Sigmoid colon (tissue), 3 donors: Measurements from ENCODE around the gene C1GALT1.

Experiments used
- POLR2A ChIP-seq, 2 donors: fragments of 450-650 bp; IDR thresholded peaks; one replicate each; pipeline ENCODE4 v1.6.1; 2016; ENCODE audit warnings: antibody characterized with exemption in 2 of 2, mild to moderate bottlenecking in 2 of 2, moderate library complexity in 2 of 2
- TF ChIP-seq, protein P1 (sequence below), 4 experiments: fragments of 450-650 bp in 3 of 4; fragments of 200-600 bp in 1 of 4; IDR thresholded peaks; one replicate each; pipeline ENCODE4 v1.5.1; 2016 to 2019; ENCODE audit warnings: antibody characterized with exemption in 4 of 4, mild to moderate bottlenecking in 3 of 4, moderate library complexity in 2 of 4

DNA sequence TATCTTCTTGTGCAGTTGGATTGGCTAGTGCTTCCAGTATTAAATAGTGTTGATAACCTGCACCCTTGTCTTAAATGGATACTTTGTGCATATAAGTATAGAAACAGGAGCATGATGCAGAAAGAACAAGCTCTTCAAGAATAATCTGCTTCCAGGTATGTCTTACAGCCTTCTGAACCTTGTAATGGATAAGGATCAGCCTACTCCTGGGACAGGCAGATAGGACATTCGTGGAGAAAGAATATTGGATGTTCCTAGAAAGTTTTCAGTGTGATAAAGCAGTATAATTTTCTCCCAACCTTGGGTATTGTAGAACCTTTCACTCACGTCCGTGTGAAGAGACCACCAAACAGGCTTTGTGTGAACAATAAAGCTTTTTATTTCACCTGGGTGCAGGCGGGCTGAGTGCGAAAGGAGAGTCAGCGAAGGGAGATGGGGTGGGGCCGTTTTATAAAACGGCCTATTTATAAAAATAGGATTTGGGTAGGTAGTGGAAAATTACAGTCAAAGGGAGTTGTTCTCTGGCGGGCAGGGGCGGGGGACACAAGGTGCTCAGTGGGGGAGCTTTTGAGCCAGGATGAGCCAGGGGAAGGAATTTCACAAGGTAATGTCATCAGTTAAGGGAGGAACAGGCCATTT, 27.2 kb downstream of the C1GALT1 start:
- TF ChIP-seq, protein P1, sequence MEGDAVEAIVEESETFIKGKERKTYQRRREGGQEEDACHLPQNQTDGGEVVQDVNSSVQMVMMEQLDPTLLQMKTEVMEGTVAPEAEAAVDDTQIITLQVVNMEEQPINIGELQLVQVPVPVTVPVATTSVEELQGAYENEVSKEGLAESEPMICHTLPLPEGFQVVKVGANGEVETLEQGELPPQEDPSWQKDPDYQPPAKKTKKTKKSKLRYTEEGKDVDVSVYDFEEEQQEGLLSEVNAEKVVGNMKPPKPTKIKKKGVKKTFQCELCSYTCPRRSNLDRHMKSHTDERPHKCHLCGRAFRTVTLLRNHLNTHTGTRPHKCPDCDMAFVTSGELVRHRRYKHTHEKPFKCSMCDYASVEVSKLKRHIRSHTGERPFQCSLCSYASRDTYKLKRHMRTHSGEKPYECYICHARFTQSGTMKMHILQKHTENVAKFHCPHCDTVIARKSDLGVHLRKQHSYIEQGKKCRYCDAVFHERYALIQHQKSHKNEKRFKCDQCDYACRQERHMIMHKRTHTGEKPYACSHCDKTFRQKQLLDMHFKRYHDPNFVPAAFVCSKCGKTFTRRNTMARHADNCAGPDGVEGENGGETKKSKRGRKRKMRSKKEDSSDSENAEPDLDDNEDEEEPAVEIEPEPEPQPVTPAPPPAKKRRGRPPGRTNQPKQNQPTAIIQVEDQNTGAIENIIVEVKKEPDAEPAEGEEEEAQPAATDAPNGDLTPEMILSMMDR (IDR thresholded peaks at IDR 0.05): no peak
- TF ChIP-seq POLR2A (IDR thresholded peaks at IDR 0.05): no peak
